Cerebellar cortex (tissue), 1 donor: ENCODE results near the gene TMEM203.
A peak's percentile ranks its signal among the peaks of the same experiment; 100 is the strongest.
"Not testable (repeated sequence)": the region's sequence is repeated elsewhere in the genome, so short reads cannot be mapped to it uniquely, and the experiment has no call there.

Experiments used
- DNase-seq: peaks from one replicate; pipeline ENCODE4 v3.0.0-alpha.2; 2015; ENCODE audit warnings: low spot score

Gene TMEM203, protein sequence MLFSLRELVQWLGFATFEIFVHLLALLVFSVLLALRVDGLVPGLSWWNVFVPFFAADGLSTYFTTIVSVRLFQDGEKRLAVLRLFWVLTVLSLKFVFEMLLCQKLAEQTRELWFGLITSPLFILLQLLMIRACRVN

DNA sequence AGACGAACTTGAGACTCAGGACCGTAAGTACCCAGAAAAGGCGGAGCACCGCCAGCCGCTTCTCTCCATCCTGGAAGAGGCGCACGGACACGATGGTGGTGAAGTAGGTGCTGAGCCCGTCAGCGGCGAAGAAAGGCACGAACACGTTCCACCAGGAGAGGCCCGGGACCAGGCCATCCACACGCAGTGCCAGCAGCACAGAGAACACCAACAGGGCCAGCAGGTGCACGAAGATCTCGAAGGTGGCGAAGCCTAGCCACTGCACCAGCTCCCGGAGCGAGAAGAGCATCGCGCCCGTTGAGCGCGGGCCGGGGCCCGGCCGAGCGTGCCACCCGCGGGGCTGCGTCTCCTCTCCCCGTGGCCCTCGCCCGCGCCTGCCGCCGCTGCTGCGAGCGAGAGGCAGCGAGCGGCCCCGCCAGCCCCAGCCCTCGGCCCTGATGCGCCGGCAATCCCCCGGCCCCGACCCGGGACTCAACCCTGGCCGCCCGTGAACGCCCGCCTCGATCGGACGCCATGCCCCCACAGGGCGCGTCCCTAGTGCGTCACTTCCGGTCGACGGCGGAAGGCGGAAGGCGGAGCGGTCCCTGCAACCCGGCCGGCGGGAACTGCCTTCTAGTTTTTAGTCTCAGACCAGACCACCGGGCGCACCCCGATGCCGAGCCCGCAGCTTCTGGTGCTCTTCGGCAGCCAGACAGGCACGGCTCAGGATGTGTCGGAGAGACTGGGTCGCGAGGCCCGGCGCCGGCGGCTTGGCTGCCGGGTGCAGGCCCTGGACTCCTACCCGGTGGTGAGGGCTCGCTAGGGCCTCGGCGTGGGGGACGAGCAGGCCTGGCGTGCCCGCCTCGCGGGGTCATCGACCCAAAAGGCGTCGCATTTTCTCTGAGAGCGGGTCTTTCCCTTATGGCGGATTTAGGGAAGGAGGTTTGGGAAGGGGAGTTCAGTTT, at the start of gene TMEM203, which contains the start of gene NDOR1:
TMEM203 (minus strand) TSS at position 523 of the 944 bp plus-strand sequence; CDS start at position 289, 234 bp downstream.
NDOR1 (plus strand) TSS at position 575 of the 944 bp plus-strand sequence; CDS start at position 653, 78 bp downstream.
- peak; percentile 88 for DNase-seq

DNA sequence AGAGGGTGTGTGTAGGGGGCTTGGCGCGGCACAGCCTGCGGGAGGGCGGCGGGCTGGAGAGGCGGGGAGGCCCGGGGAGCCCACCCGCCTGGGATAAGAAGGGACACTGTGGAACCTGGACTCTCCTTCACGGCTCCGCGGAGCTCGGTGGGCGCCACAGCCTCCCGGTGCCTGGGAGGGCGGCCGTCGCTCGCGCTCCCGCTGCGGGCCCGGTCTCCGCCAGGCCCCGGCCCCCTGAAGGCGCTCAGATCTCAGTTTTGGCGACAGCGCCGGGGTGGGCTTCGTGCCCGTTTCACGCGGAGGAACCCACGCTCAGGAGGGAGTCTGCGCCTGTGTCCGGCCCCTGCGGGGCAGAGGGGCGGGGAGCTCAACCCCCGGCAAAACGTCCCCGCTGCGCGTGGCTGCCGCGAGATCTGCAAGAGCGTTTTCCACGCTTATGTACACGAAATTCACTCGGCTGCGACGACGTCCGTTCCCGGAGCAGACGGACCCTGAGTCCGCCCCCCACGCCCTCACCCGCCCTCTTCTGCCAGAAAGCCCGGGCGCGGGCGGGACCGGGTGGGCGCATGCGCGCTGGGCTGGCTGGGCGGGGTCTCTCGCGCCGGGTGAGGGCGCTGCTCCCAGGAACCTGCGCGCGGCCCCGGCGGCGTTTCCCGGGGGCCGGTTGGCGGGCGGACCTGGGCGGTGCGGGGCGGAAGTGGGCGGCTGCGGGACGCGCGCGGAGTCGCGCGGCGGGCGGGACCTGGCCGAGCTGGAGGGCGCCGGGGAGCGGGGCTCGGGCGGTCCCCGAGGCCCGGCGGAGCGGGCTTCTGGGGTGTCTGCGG, 49.4 kb upstream of the TMEM203 start, which contains the start of gene NELFB:
NELFB (plus strand) TSS at position 704 of the 824 bp plus-strand sequence.
- peak; percentile 83 for DNase-seq

DNA sequence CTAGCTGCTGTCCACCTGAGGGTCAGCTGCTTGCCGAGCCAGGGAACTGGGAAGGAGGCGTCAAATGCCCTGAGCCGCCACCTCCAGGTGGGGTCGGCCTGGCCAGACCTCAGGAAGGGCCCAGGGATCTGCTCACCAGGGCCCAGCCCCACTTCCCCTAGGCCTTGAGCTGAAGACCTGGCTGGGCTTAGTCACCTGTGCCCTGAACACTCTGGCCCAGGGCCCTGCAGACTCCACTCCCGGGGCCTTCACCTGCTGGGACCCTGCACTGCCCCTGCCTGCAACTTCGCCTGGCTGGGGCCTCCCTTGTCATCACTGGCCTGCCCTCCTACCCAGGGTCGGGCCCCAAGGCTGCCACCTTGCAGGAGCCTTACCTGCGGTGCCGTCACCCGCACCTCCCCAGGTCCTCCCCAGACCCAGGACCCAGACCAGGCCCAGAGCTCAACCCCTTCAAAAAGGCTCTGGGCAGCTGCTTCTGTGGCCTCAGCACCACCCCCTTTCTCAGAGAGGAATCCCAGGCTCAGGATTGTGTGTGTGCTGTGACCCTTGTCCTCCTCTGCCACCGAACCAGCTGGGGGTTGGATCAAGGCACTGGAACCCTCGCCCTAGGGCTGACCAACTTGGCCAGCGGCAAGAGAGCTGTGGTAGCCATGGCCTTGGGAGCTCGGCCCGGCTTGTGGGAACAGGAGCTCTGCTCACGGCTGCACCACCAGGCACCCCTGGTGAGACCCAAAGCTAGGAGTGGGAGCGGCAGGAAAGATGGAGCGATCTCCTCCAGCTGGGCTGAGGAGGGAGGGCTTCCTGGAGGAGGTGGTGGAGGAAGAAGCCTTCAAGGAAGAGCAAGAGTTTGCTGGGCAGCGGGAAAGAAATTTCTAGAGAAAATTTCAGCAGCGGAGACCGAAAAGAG, 48.5 kb upstream of the TMEM203 start:
- no peak for DNase-seq

DNA sequence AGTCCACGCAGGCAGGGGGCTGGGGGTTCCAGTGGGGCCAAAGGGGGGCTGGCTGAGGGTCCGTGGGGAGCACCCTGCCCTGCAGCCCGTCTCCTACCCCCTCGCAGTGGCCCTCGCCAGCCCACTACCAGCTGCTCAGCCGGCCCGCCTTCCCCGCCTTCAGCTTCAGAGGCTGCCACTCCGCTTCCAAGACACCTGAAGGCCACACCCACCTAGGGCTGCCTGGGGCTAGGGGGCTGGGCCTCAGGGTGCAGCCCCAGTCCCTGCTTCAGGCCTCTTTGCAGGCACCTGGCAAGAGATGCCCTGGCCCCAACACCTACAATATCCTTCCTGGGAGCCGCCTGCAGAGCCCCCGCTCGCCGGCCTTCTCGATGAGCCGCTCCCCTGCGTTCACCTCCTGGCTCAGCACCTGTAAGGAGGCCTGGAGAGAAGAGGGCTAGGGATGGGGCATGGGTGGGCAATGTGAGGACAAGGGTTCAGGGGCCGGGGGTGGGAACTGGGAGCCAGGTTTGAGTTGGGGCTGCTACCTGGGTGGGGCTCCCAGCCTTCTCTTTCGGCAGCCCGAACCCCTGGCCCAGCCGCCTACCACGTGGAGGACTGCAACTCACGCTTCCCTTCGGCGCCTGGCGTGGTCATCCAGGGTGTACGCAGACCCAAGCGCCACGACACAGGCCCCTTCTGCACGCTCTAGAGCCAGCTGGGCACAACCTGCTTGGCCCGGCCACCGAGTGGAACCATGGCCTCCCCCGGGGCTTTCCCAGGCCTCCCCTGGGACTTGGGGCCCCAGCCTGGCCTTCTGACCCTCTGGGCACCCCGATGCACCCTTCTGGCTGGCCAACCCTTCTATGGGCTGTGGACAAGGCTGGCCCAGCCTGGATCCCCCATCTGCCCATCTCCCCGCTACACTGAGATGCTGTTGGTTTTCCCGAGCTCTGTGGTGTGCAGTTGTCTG, 47.4 kb upstream of the TMEM203 start:
- DNase-seq = no peak

DNA sequence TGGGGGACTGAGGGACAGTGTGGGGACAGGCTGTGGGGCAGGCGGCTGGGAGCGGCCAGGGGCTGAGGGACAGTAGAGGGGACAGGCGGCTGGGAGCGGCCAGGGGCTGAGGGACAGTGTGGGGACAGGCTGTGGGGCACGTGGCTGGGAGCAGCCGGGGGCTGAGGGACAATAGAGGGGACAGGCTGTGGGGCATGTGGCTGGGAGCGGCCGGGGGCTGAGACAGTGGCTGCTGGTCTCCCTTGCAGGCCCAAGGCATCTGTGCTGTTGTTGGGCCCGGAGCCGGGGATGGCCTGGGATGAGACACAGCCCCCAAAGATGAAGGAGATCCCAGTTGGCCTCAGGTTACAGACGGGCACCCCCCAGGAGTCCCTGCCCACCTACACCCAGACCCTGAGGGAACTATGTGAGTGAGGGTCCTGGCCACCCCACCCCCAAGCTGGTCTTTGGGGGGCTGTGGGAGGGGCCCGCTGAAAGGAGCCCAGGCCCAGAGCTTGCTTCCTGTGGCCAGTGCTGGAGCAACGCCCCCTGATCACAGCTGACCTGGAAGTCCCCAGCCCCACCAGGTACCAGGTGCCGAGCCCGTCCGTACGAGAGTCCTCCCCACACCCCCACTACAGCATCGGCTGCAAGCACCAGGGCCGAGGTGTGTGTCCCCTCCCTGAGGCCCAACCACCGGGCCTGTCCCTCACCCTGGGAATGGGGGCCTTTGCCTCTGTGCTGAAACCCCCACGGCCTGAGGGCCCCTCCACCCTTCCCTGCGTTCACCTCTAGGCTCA, 46.2 kb upstream of the TMEM203 start:
- no peak for DNase-seq

DNA sequence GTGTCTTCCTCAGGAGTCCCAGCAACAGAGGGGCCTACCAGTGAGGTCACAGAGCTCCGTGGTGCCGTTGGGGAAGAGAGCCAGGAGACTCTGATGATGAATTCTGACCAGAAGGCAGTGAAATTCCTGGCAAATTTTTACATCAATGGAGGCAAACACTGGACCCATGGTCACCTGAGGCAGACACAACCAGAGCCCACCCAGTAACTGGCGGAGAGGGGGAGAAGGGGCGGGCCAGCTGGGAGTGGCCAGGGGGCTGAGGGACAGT, 45.7 kb upstream of the TMEM203 start, which contains the start of gene STPG3:
STPG3 (plus strand) TSS at position 93 of the 268 bp plus-strand sequence; CDS start at position 94, 1 bp downstream.
- DNase-seq = no peak

DNA sequence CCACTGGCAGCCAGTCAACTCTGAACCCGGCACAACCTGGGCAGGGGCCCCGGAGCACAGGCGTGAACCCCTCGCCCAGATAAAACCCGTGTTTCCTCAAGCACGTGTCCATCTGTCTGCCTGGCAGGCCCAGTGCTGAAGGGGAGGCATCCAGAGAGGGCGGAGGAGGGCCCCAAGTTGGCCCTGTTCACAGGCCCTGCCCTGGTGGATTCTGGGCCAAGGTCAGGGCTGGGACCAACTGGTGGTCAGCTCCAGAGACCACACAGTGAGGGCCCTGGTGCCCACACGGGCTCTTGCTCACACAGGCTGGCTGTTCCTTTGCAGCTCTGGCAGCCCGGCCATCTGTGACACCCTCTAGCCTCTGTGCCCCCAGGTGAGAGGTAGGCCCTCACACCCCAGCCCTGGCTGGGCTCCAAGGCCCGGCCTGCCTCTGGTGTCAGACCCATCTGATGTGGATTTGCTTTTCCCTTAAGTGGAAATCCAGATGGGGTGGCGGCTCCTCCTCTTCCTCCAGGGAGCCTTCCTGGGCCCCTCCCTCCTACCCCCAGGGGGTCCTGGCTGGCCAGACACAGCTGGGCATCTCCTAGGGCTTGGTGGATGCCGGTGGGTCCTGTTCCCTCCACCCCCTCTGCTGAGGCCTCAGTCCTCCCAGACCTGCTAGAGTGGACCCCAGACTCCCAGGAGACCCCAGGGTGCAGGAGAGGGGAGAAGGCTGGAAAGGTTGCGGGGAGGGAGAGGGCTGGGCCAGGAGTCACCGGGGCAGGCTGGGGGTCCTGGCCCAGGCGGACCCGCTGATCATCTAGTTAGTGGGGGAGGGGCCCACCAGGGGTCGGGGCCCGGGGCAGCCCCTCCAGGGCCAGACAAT, 45.1 kb upstream of the TMEM203 start:
- DNase-seq = no peak

DNA sequence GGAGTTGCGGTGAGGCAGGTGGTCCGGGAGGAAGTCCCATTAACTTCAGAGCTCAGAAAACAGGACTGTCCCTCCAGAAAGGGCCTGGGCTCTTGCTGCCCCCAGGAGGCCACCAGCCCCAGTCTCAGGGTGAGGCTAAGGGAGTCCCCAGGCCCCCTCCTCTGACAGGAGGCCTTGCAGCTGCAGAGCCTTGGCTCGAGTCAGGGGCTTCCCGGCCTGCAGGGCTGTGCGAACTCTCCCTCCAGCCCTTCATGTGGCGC, 42.4 kb upstream of the TMEM203 start:
- no peak for DNase-seq

DNA sequence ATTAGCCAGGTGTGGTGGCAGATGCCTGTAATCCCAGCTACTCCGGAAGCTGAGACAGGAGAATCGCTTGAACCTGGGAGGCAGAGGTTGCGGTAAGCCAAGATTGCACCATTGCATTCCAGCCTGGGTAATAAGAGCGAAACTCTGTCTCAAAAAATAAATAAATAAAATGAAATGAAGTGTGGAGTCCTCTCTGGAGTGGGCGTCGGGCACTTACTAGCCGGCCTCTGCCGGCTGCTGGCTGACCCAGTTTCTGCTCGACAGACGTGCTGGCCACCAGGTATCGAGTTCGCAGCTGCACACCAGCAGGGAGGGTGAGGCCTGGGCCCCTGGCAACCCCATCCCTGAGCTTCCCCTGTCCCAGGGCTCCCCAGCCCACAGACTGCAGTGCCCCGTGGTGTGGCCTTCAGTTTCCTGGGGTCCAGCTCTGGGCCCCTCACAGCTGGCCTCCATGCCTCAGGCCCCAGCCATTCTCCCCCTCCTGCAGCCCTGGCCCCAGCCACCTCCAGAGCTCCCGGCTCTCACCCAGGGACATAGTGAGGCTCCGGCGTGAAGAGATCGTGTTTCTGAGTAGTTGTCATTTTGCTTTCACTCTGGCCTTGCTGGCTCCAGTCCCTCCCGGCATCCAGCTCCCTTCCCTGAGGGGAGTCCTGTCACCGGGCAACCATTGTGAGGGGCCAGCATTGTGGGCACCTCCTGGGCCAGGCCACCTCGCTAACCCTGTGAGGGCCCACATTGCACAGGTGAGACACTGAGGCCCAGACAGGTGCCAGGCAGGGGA, 41.9 kb upstream of the TMEM203 start:
- no peak for DNase-seq

DNA sequence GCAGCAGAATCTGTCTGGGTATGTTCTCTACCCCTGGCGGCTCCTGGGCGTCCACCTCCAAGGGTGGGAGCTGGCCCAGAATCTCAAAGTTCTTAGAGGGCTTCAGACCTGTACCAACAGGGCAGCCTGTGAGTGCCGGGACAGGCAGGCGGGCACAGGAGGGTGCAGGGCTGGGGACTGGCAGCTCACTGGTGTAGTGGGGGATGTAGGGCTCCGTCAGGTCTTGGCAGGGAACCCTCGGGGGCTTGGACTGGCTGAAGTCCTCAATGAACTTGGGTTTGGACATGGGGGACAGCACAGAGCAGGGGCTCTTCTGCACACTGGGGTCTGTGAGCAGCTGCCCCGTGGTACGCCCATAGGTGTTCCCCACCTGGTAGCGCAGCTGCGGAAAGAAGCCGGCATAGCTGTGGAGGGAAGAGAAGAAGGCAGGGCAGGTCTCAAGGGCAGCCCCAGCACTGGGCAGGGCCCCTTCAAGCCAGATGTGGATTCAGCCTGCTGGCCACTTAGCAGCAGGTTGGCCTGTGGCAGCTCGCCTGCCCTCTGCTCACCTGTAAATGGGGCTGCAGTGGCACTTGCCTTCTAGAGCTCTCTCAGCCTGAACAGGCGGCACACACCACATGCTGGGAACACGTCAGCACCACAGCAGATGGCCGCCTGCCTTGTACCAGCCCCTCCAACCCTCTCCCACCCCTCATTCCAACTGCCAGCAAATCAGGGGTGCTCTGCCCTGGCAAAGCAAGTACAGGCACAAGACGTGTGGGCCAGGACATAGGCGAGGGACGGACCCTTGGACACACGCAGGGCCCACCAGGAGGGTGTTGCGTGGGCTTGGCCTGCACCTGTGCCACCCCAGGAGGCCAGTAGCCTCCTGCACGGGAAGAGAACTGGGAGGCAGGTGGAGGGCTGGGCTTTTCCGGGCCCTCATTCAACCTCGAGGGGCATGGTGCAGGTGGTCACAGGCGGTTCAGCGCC, 40.3 kb upstream of the TMEM203 start:
- no peak for DNase-seq

DNA sequence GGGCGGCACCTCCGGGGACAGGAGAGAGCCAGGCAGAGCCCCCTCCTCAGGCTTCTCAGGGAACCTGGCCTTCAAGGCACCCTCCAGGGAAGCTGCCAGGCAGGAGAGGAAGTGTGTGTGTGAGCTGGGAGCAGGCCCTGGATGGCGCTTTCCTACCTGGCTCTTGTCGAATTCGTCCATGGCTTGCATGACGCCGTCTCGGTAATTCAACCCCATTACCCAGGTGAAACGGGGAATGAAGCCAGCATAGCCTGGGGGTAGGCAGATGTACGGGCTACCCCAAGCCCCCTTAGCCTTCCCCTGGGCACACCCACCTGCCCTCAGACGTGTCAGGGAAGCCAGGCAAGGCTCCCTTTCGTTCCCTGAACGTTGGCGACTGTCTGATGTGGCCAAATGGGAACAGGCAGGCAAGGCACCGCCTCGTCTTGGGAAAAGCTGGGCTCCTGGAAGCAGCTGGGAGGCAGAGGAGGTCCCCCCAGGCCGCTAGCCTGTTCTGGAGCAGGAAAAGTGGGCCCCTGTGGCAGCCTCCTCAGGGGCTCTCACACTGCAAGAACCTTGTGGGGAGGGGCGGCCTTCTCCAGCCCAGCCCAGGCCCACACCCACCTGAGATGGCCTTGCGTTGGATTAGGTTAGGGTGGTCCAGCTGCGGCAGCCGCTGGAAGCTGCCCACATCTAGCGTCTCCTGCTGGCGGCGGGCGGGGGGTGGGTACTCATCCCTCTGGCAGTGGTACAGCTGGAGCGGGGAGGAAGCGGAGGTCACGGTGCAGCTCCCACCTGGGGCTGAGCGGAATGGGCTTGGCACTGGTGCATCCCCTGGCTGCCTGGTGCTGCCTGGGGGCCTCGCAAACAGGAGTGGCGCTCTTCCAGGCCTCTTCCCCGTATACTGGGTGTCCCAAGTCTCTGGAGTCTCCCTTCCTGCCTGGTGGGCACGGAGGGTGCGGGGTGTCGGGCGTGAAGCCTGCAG, 39.3 kb upstream of the TMEM203 start:
- no peak for DNase-seq

DNA sequence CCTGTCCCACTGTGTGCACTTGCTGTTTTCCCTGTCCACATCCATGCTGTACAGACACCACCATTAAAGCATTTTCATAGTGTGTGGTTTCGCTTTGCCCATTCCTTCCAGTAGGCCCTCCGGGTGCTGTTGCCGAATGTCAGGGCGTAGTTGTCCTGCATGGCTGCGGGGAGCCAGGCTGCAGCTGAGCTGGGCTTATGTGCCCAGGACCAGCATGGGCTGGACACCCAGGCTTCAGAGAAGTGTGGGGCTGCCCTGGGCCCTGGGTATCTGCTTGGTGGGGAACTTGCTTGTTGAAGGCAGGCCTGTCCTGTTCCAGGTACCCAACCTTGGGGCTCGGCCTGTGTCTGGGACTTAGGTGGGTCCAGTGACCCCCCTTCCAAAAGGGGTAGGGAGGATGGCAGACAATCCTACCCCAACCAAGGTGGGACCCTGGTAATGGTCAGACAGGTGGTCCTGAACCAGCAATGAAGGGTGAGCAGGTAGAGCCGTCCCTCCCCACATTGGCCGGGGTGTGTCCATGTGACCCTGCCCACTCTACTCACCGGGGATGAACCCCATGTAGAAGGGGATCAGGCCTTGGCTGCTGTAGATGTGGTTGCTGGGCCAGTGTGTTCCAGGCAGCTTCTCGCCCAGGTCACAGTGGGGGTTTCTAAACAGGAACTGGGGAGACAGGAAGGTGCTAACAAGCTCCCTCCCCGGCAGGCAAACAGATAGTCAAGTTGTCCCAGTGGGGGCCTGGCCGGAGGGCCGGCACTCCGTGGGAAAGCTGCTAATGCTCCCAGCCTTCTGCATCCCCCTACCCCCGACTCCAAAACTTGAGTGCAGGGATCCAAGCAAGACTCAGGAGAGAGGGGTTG, 38.4 kb upstream of the TMEM203 start:
- DNase-seq = no peak

DNA sequence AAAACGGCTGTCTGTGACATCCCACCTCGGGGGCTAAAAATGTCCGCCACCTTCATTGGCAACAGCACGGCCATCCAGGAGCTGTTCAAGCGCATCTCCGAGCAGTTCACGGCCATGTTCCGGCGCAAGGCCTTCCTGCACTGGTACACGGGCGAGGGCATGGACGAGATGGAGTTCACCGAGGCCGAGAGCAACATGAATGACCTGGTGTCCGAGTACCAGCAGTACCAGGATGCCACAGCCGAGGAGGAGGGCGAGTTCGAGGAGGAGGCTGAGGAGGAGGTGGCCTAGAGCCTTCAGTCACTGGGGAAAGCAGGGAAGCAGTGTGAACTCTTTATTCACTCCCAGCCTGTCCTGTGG, 37.8 kb upstream of the TMEM203 start:
- DNase-seq = not testable (repeated sequence)
